CD14-positive monocyte (primary cell): ENCODE data around the gene TMA16. TPM values are rescaled to one million over a fixed set of nuclear protein-coding genes. Genes with fewer than 3 reads are reported as not detected.

Experiments
- DNase-seq, 3 donors: peaks; one replicate each; pipeline ENCODE4 v3.0.0-alpha.2; 2011 to 2022
- H2AFZ ChIP-seq: 2 replicates; pipeline ENCODE4 v1.6.0; 2012; ENCODE audit warnings: mild to moderate bottlenecking, low read depth, low read length, inconsistent platforms; ENCODE audit not compliant: insufficient read depth, poor library complexity, severe bottlenecking
- H3K27ac ChIP-seq, 2 donors: 1 replicate in 1 of 2; 2 replicates in 1 of 2; pipeline ENCODE4 v1.5.1; 2012 to 2013; ENCODE audit warnings: low read length in 2 of 2, control low read depth in 1 of 2, inconsistent platforms in 1 of 2, low read depth in 1 of 2, mild to moderate bottlenecking in 1 of 2
- H3K27me3 ChIP-seq, 2 donors: one replicate each; pipeline versions ENCODE4 v1.6.0 to v1.6.1; 2011 to 2013; ENCODE audit warnings: low read length in 2 of 2; ENCODE audit not compliant: control insufficient read depth in 2 of 2, insufficient read depth in 2 of 2
- H3K36me3 ChIP-seq, 2 donors: replicated peaks in 1 of 2; 1 replicate in 1 of 2; 2 replicates in 1 of 2; pipeline versions ENCODE4 v1.5.1 to v1.6.1; 2012 to 2013; ENCODE audit warnings: low read length in 2 of 2, control low read depth in 1 of 2, inconsistent platforms in 1 of 2, mild to moderate bottlenecking in 1 of 2; ENCODE audit not compliant: insufficient read depth in 2 of 2, control insufficient read depth in 1 of 2
- H3K4me1 ChIP-seq, 2 donors: 1 replicate in 1 of 2; 2 replicates in 1 of 2; pipeline versions ENCODE4 v1.5.1 to v1.6.1; 2012 to 2013; ENCODE audit warnings: low read length in 2 of 2, control low read depth in 1 of 2, inconsistent platforms in 1 of 2, mild to moderate bottlenecking in 1 of 2, moderate library complexity in 1 of 2; ENCODE audit not compliant: insufficient read depth in 2 of 2, control insufficient read depth in 1 of 2
- H3K4me2 ChIP-seq: replicated peaks from 2 replicates; pipeline ENCODE3; 2012; ENCODE audit warnings: low read length, moderate library complexity, mild to moderate bottlenecking; ENCODE audit not compliant: poor library complexity, severe bottlenecking; ENCODE audit errors: extremely low read depth
- H3K4me3 ChIP-seq, 3 experiments: fragments of 200-600 bp in 1 of 3; sonication (generic) in 1 of 3; replicated peaks in 1 of 3; 1 replicate in 2 of 3; 2 replicates in 1 of 3; pipeline ENCODE4 v1.5.1; 2011 to 2013; ENCODE audit warnings: low read length in 3 of 3, mild to moderate bottlenecking in 3 of 3, control low read depth in 2 of 3, low read depth in 2 of 3, inconsistent platforms in 1 of 3, moderate library complexity in 1 of 3
- H3K79me2 ChIP-seq: 2 replicates; pipeline ENCODE4 v1.6.0; 2012; ENCODE audit warnings: mild to moderate bottlenecking, control low read depth, inconsistent platforms, low read length, moderate library complexity; ENCODE audit not compliant: insufficient read depth
- H3K9ac ChIP-seq: 2 replicates; pipeline ENCODE4 v1.6.0; 2017; ENCODE audit warnings: low read length, mild to moderate bottlenecking; ENCODE audit not compliant: insufficient read depth, poor library complexity, severe bottlenecking
- H3K9me3 ChIP-seq, 2 donors: replicated peaks in 1 of 2; 1 replicate in 1 of 2; 2 replicates in 1 of 2; pipeline versions ENCODE4 v1.5.1 to v1.6.1; 2012 to 2013; ENCODE audit warnings: low read length in 2 of 2, control low read depth in 1 of 2; ENCODE audit not compliant: control insufficient read depth in 1 of 2, insufficient read depth in 1 of 2
- H4K20me1 ChIP-seq: 2 replicates; pipeline ENCODE4 v1.6.0; 2012; ENCODE audit warnings: mild to moderate bottlenecking, low read length, control low read depth, moderate library complexity; ENCODE audit not compliant: insufficient read depth
- H3K27ac Mint-ChIP-seq, 7 donors: one replicate each; pipeline ENCODE4 v1.8.0; 2020; ENCODE audit warnings: mild to moderate bottlenecking in 7 of 7, mixed read lengths in 7 of 7, moderate library complexity in 6 of 7, inconsistent platforms in 2 of 7
- H3K27me3 Mint-ChIP-seq, 3 donors: one replicate each; pipeline ENCODE4 v1.8.0; 2021 to 2022; ENCODE audit warnings: low read depth in 3 of 3, mild to moderate bottlenecking in 3 of 3, mixed read lengths in 3 of 3, moderate library complexity in 3 of 3, inconsistent platforms in 1 of 3
- H3K36me3 Mint-ChIP-seq, 2 donors: one replicate each; pipeline ENCODE4 v1.8.0; 2020; ENCODE audit warnings: mixed read lengths in 2 of 2, inconsistent platforms in 1 of 2, mild to moderate bottlenecking in 1 of 2
- H3K4me1 Mint-ChIP-seq: one replicate; pipeline ENCODE4 v1.8.0; 2020; ENCODE audit warnings: mild to moderate bottlenecking, mixed read lengths
- H3K4me3 Mint-ChIP-seq, 2 donors: one replicate each; pipeline ENCODE4 v1.8.0; 2020; ENCODE audit warnings: mild to moderate bottlenecking in 2 of 2, mixed read lengths in 2 of 2, moderate library complexity in 1 of 2
- H3K9me3 Mint-ChIP-seq, 7 donors: one replicate each; pipeline ENCODE4 v1.8.0; 2020 to 2022; ENCODE audit warnings: mixed read lengths in 7 of 7, mild to moderate bottlenecking in 6 of 7, moderate library complexity in 6 of 7, inconsistent platforms in 2 of 7
- whole genome bisulfite sequencing: methylation state at CpG from one replicate; pipeline ENCODE4 v1.1.5; 2013; ENCODE audit warnings: missing lambda C conversion rate; ENCODE audit not compliant: insufficient coverage; 5-methylcytosine and 5-hydroxymethylcytosine counted together
- intact Hi-C, 2 donors: fragments of 100-400 bp; cut with micrococcal nuclease; formaldehyde crosslinking; loops; one replicate each; pipeline versions ENCODE4 v1.15.0 to v1.15.1; 2023
- polyA plus RNA-seq, 3 donors: library from polyadenylated mRNA; depleted of rRNA in 1 of 3; unstranded in 2 of 3; stranded (reverse) in 1 of 3; fragments of 300-500 nt in 2 of 3; fragments of >200 nt in 1 of 3; fragmentation: Illumina TruSeq in 2 of 3; gene quantifications; 1 replicate in 2 of 3; 2 replicates in 1 of 3; pipeline ENCODE4 v1.2.3, GENCODE V29; 2012 to 2021
- TF ChIP-seq, protein P1 (sequence below): fragments of 200-600 bp; IDR thresholded peaks from one replicate; pipeline ENCODE4 v1.8.0; 2022; ENCODE audit warnings: antibody characterized with exemption, mild to moderate bottlenecking

The TMA16 gene
- polyA plus RNA-seq, 3 donors: 7.7 to 8.2 (median 8.2) TPM

DNA sequence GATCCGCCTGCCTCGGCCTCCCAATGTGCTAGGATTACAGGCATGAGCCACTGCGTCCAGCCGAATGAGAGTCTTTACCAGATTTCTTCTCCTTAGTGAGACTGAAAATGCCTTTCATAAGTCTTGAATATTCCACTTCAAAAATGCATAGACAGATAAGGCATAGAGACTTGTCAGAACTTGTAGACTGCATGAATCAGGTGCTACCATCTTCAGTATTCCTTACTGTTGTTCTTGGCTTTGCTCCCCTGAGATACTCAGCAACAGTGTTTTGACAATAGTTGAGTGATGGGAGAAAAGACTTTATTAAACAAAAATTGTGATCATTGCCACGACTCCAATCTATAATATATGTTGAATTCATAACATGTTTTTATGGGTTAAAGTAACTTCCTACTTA, 31.9 kb upstream of the TMA16 start:
- DNase-seq: no peak
- no peaks in the 10 kb centered on the region for H3K4me1 ChIP-seq
- H2AFZ ChIP-seq: no peak overlapping the region
- H3K9me3 Mint-ChIP-seq: peaks cover 0 to 3% (median 0%) of the 10 kb centered on the region in 7 donors
- no peaks in the 10 kb centered on the region for H3K9me3 ChIP-seq
- intact Hi-C loops: no loop called here
- WGBS: 94% methylated on average over 3 of the region's 5 CpGs
- H3K27me3 Mint-ChIP-seq: peaks cover 4 to 9% (median 7%) of the 10 kb centered on the region in 3 donors
- peaks cover 0 to 10% of the 10 kb centered on the region in 2 donors for H3K27me3 ChIP-seq
- H3K9ac ChIP-seq: no peak overlapping the region
- H3K79me2 ChIP-seq: no peaks in the 10 kb centered on the region
- H3K27ac ChIP-seq: no peak overlapping the region
- H4K20me1 ChIP-seq: no peaks in the 10 kb centered on the region
- no peak overlapping the region for H3K4me2 ChIP-seq
- TF ChIP-seq, protein P1, sequence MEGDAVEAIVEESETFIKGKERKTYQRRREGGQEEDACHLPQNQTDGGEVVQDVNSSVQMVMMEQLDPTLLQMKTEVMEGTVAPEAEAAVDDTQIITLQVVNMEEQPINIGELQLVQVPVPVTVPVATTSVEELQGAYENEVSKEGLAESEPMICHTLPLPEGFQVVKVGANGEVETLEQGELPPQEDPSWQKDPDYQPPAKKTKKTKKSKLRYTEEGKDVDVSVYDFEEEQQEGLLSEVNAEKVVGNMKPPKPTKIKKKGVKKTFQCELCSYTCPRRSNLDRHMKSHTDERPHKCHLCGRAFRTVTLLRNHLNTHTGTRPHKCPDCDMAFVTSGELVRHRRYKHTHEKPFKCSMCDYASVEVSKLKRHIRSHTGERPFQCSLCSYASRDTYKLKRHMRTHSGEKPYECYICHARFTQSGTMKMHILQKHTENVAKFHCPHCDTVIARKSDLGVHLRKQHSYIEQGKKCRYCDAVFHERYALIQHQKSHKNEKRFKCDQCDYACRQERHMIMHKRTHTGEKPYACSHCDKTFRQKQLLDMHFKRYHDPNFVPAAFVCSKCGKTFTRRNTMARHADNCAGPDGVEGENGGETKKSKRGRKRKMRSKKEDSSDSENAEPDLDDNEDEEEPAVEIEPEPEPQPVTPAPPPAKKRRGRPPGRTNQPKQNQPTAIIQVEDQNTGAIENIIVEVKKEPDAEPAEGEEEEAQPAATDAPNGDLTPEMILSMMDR: no peak
- H3K36me3 ChIP-seq: no peaks in the 10 kb centered on the region
- H3K36me3 Mint-ChIP-seq: no peaks in the 10 kb centered on the region
- H3K4me1 Mint-ChIP-seq: no peaks in the 10 kb centered on the region
- no peak overlapping the region for H3K4me3 ChIP-seq
- no peak overlapping the region for H3K4me3 Mint-ChIP-seq
- H3K27ac Mint-ChIP-seq: no peak overlapping the region

DNA sequence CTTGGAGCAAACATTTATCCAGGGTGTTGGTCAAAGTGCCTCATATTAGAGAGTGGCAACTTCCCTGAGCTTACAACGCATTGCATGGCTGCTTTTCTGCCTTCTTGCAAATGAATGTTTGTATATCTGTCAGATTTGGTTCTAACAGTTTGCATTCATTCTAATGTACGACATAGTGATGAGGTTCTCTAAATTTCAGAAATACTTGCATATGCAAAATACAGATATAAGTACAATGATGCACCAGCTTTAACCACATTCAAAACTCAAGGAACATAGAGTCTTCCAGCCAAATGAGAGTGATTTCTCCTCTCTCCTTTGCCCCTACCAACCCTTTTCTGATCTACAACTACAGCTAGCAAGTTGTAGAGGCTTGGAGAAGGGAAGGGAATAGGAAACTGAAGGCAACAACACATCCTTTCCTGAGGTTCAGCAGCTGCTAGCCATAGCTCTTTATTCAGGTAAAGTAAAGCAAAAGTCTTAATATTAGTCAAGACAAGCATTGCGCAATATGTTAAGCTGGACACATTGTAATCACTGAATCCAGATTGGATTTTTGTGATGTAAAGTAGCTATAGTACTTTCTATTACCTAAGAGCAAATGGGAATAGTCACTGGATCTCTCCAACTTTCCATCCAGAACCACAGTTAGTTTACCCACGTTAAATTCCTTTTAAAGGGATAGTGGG, 27.3 kb upstream of the TMA16 start:
- Histone ChIP-seq H3K27me3 (peaks cover 0 to 4% of the 10 kb centered on the region in 2 donors), H3K9me3 (no peaks in the 10 kb centered on the region), H2AFZ (no peak overlapping the region), H4K20me1 (no peaks in the 10 kb centered on the region), H3K79me2 (no peaks in the 10 kb centered on the region), H3K36me3 (no peaks in the 10 kb centered on the region), H3K4me2 (no peak overlapping the region), H3K4me3 (no peak overlapping the region), H3K27ac (no peak overlapping the region), H3K4me1 (peaks cover 14 to 16% of the 10 kb centered on the region in 2 donors), H3K9ac (no peak overlapping the region)
- WGBS: no CpG with 5 or more reads among the region's 4 CpGs
- H3K36me3 Mint-ChIP-seq: no peaks in the 10 kb centered on the region
- no peak overlapping the region for H3K4me3 Mint-ChIP-seq
- intact Hi-C loops: no loop called here
- H3K9me3 Mint-ChIP-seq: peaks cover 0 to 3% (median 0%) of the 10 kb centered on the region in 7 donors
- peaks cover 1 to 10% (median 9%) of the 10 kb centered on the region in 3 donors for H3K27me3 Mint-ChIP-seq
- no peak overlapping the region for H3K27ac Mint-ChIP-seq
- no peak for DNase-seq
- peaks cover 18% of the 10 kb centered on the region for H3K4me1 Mint-ChIP-seq
- TF ChIP-seq, protein P1: no peak
